ENCODE measurements around the gene ASIC2. TPM values are rescaled to one million over a fixed set of nuclear protein-coding genes. Genes with fewer than 3 reads are reported as not detected.

ASIC2 gene
- total RNA-seq, 1 donor from 2014 or later, result 0.23 TPM

- DNase-seq (ENCODE audit: low read depth), result no peak
- peak overlapping the region; percentile 79 for H3K4me3 ChIP-seq (ENCODE audit: low read depth, low read length)
- no peak for TF ChIP-seq CTCF (conservative IDR thresholded peaks at IDR 0.05; ENCODE audit: low read depth, low read length)
Observed at GRCh38 chr17:33291248-33292200, 1.6 kb downstream of the ASIC2 start.

DNA sequence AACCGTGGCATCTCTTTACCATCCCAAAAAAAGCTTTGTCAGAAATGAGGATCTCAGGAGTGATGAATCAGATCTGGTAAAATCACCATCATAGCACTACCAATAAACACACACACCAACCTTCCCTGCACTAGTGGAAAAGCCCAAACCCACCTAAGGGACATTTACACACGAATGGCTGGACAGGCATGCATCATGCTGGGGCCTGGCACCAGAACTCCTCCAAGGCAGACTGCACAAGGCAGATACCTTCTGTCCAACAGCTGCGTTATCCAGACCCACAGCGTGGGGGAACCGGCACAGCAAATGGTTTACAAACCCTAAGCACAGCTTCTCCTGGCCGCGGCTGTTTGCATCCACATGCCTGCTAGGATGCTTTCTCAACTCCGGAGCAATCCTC lies 2.8 kb downstream of the ASIC2 start:
- no peak for DNase-seq (ENCODE audit: low read depth)
- no peak for TF ChIP-seq CTCF (conservative IDR thresholded peaks at IDR 0.05; ENCODE audit: low read depth, low read length)
- H3K4me3 ChIP-seq (ENCODE audit: low read depth, low read length), result peak overlapping the region; percentile 9

- peak; percentile 30 for TF ChIP-seq CTCF (conservative IDR thresholded peaks at IDR 0.05; ENCODE audit: low read depth, low read length)
- no peak for DNase-seq (ENCODE audit: low read depth)
- no peak overlapping the region for H3K4me3 ChIP-seq (ENCODE audit: low read depth, low read length)
Observed at GRCh38 chr17:33288954-33289353, 4.1 kb downstream of the ASIC2 start.

GRCh38 chr17:33287096-33287725 lies 5.9 kb downstream of the ASIC2 start:
- TF ChIP-seq CTCF (conservative IDR thresholded peaks at IDR 0.05; ENCODE audit: low read depth, low read length), result no peak
- no peak for DNase-seq (ENCODE audit: low read depth)

DNA sequence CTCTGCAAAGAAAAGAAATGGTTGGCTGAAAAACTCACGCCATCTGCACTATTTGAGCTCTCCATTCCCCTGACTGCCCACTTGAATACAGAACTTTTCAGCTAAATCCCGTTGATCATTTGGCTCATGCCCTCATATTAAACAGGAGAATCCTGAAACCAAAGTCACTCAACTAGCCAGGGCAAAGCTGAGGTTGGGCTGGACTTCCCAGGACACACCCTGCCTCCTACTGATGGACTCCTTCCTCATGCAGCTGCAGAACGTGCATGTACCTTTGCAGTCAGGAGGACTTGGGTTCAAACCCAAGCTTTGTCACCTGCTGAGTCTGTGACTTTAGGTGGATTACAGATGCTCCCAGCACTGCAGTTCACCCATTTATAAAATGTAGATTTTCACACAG lies 7.7 kb downstream of the ASIC2 start:
- no peak overlapping the region for H3K4me3 ChIP-seq (ENCODE audit: low read depth, low read length)
- no peak for DNase-seq (ENCODE audit: low read depth)
- no peak for TF ChIP-seq CTCF (conservative IDR thresholded peaks at IDR 0.05; ENCODE audit: low read depth, low read length)

More at GRCh38 chr17:33287096-33287725, 5.9 kb downstream of the ASIC2 start:
- H3K4me3 ChIP-seq (ENCODE audit: low read depth, low read length), result no peak overlapping the region

GRCh38 chr17:33284022-33284421 lies 9.1 kb downstream of the ASIC2 start:
- no peak for DNase-seq (ENCODE audit: low read depth)
- H3K4me3 ChIP-seq (ENCODE audit: low read depth, low read length), result no peak overlapping the region
- no peak for TF ChIP-seq CTCF (conservative IDR thresholded peaks at IDR 0.05; ENCODE audit: low read depth, low read length)
